Spleen (tissue), 11 donors: ENCODE results near the gene JCAD. TPM values are rescaled to one million over a fixed set of nuclear protein-coding genes. Genes with fewer than 3 reads are reported as not detected.

ENCODE experiments used
- DNase-seq: peaks from one replicate; pipeline ENCODE4 v3.0.0-alpha.2; 2020
- H3K27ac ChIP-seq, 8 donors: fragments of 200-600 bp; sonication (generic) in 7 of 8; 1 replicate in 4 of 8; 2 replicates in 4 of 8; pipeline versions ENCODE4 v1.5.0 to v1.8.0; 2016 to 2021; ENCODE audit warnings: inconsistent platforms in 4 of 8, mild to moderate bottlenecking in 4 of 8, moderate library complexity in 1 of 8
- H3K27me3 ChIP-seq, 7 donors: fragments of 200-600 bp; sonication (generic) in 6 of 7; replicated peaks in 1 of 7; 1 replicate in 4 of 7; 2 replicates in 3 of 7; pipeline versions ENCODE4 v1.5.0 to v1.8.0; 2016 to 2021; ENCODE audit warnings: inconsistent platforms in 3 of 7, mild to moderate bottlenecking in 1 of 7
- H3K36me3 ChIP-seq, 6 donors: fragments of 200-600 bp; sonication (generic) in 5 of 6; 1 replicate in 4 of 6; 2 replicates in 2 of 6; pipeline versions ENCODE4 v1.5.0 to v1.8.0; 2016 to 2021; ENCODE audit warnings: inconsistent platforms in 2 of 6
- H3K4me1 ChIP-seq, 6 donors: fragments of 200-600 bp; sonication (generic) in 5 of 6; 1 replicate in 3 of 6; 2 replicates in 3 of 6; pipeline versions ENCODE4 v1.5.0 to v1.8.0; 2016 to 2021; ENCODE audit warnings: inconsistent platforms in 3 of 6
- H3K4me3 ChIP-seq, 8 donors: fragments of 200-600 bp; sonication (generic) in 7 of 8; 1 replicate in 4 of 8; 2 replicates in 4 of 8; pipeline versions ENCODE4 v1.5.0 to v1.8.0; 2016 to 2021; ENCODE audit warnings: inconsistent platforms in 4 of 8, mild to moderate bottlenecking in 4 of 8, moderate library complexity in 2 of 8
- H3K9me3 ChIP-seq, 8 donors: fragments of 200-600 bp; sonication (generic) in 7 of 8; 1 replicate in 4 of 8; 2 replicates in 4 of 8; pipeline versions ENCODE4 v1.5.0 to v1.8.0; 2016 to 2021; ENCODE audit warnings: inconsistent platforms in 4 of 8
- POLR2A ChIP-seq, 3 donors: fragments of 450-650 bp; IDR thresholded peaks; one replicate each; pipeline ENCODE4 v1.5.1; 2017; ENCODE audit warnings: antibody characterized with exemption in 3 of 3, mild to moderate bottlenecking in 1 of 3
- POLR2AphosphoS5 ChIP-seq, 3 donors: sonication (generic); formaldehyde crosslinking; IDR thresholded peaks; one replicate each; pipeline ENCODE4 v1.5.1; 2017; ENCODE audit warnings: antibody characterized with exemption in 3 of 3
- WGBS, 5 donors: extraction: QIAGEN DNeasy Blood & Tissue Kit in 3 of 5; methylation state at CpG; one replicate each; pipeline versions ENCODE4 v1.1.5 to v1.1.7; 2013 to 2018; 5-methylcytosine and 5-hydroxymethylcytosine counted together
- intact Hi-C: fragments of 100-400 bp; cut with DNase I; formaldehyde crosslinking; loops from one replicate; pipeline ENCODE4 v1.15.0; 2023; ENCODE audit warnings: low total_unique reads
- polyA plus RNA-seq, 3 donors: library from polyadenylated mRNA; stranded (reverse); fragments of 200-250 nt; gene quantifications; one replicate each; pipeline ENCODE4 v1.2.1, GENCODE V29; 2013
- total RNA-seq, 7 donors: library from RNA; depleted of rRNA in 3 of 7; stranded (reverse); fragments of >200 nt in 3 of 7; fragmentation: NEBNext Ultra II Directional in 4 of 7; extraction: Animal tissue kit (Norgen Biotek cat#: 25700) in 4 of 7; gene quantifications; one replicate each; pipeline versions ENCODE4 v1.1.0 to v1.2.1, GENCODE V29; 2016 to 2021
- TF ChIP-seq, protein P1 (sequence below), 11 experiments: fragments of 200-600 bp in 7 of 11; fragments of 450-650 bp in 4 of 11; sonication (generic) in 4 of 11; IDR thresholded peaks in 8 of 11; conservative IDR thresholded peaks in 3 of 11; 1 replicate in 7 of 11; 2 replicates in 4 of 11; pipeline versions ENCODE4 v1.4.0 to v1.8.0; 2016 to 2021; ENCODE audit warnings: antibody characterized with exemption in 11 of 11, inconsistent platforms in 4 of 11, mild to moderate bottlenecking in 1 of 11
- donor health status: healthy with polysubstance abuse.
- donor health status: DM: no; HTN: no; CAD: no; lungs with moderate emphysema.
- donor health status: DM: no; HTN: no; CAD: no.
- donor health status: Bipolar disorder and iron deficiency.
- donor health status: healthy.
- donor health status: DM: no; HTN: no; CAD: no.
- donor health status: DM: yes; HTN: yes; CAD: no.

The JCAD gene
- total and polyA plus RNA-seq, 10 donors: 0.26 to 5.2 (median 1.8) TPM

DNA sequence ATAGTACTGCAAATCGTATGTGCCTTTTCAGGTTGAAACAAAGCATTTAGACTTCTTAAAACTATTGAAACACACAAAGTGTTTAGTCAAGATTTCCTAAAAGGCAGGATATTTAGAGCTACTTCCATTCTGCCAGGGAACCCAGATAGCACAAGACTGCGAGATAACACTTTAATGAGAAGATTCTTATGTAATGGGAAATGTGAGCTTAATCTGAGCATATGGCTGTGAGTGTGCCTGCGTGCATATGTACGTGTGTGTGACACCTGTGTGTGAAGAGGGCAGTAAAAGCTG is 14.3 kb upstream of the JCAD start:
- Histone ChIP-seq H3K4me3 (no peak overlapping the region), H3K27me3 (peaks cover 0 to 16% (median 0%) of the 10 kb centered on the region in 7 donors), H3K9me3 (no peaks in the 10 kb centered on the region), H3K36me3 (no peaks in the 10 kb centered on the region), H3K4me1 (no peaks in the 10 kb centered on the region), H3K27ac (no peak overlapping the region)
- WGBS, 5 donors: 77 to 85% (median 80%) methylated on average over 4 of the region's 4 CpGs
- intact Hi-C loops: no loop called here
- TF ChIP-seq POLR2A (IDR thresholded peaks at IDR 0.05) (no peak), POLR2AphosphoS5 (IDR thresholded peaks at IDR 0.05) (no peak)
- TF ChIP-seq, protein P1, sequence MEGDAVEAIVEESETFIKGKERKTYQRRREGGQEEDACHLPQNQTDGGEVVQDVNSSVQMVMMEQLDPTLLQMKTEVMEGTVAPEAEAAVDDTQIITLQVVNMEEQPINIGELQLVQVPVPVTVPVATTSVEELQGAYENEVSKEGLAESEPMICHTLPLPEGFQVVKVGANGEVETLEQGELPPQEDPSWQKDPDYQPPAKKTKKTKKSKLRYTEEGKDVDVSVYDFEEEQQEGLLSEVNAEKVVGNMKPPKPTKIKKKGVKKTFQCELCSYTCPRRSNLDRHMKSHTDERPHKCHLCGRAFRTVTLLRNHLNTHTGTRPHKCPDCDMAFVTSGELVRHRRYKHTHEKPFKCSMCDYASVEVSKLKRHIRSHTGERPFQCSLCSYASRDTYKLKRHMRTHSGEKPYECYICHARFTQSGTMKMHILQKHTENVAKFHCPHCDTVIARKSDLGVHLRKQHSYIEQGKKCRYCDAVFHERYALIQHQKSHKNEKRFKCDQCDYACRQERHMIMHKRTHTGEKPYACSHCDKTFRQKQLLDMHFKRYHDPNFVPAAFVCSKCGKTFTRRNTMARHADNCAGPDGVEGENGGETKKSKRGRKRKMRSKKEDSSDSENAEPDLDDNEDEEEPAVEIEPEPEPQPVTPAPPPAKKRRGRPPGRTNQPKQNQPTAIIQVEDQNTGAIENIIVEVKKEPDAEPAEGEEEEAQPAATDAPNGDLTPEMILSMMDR (IDR thresholded peaks at IDR 0.05 in 8 of 11, conservative IDR thresholded peaks at IDR 0.05 in 3 of 11): no peak
- no peak for DNase-seq

DNA sequence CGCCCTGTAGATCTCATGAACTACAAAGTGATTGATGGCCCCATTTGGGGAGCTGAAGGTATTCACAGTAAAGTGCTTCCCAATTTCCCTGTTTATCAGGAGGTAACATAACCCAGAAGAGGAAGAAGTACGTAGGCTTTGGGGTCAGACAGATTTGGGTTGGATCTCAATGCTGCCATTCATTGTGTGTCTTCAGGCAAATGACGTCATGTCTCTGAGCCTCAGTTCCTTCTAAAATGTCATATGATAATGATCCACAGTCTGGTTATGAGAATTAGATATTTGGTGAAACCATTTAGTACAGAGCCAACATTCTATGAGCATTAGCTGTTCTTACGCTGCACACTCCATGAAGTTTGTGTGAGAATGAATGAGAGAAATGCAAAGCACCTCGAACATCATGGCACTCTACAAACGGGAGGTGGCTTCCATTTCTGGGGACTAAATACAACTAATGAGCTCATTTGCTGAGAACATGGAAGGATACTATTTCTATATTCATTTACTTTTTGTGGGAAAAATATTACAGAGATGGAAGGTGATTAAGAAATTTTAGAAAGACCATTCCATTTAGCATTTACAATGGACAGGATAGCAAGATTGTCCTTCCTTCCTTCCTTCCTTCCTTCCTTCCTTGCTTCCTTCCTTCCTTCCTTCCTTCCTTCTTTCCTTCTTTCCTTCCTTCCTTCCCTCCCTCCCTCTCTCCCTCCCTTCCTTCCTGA is 13.8 kb upstream of the JCAD start:
- WGBS, 5 donors: 87 to 97% (median 90%) methylated on average over 6 of the region's 6 CpGs
- H3K9me3 ChIP-seq: no peaks in the 10 kb centered on the region
- TF ChIP-seq POLR2A (IDR thresholded peaks at IDR 0.05): no peak
- no peak for TF ChIP-seq POLR2AphosphoS5 (IDR thresholded peaks at IDR 0.05)
- TF ChIP-seq, protein P1 (IDR thresholded peaks at IDR 0.05 in 8 of 11, conservative IDR thresholded peaks at IDR 0.05 in 3 of 11): no peak
- peaks cover 0 to 12% (median 0%) of the 10 kb centered on the region in 7 donors for H3K27me3 ChIP-seq
- H3K27ac ChIP-seq: no peak overlapping the region
- H3K4me3 ChIP-seq: no peak overlapping the region
- H3K4me1 ChIP-seq: no peaks in the 10 kb centered on the region
- intact Hi-C loops: no loop called here
- DNase-seq: no peak
- H3K36me3 ChIP-seq: no peaks in the 10 kb centered on the region

DNA sequence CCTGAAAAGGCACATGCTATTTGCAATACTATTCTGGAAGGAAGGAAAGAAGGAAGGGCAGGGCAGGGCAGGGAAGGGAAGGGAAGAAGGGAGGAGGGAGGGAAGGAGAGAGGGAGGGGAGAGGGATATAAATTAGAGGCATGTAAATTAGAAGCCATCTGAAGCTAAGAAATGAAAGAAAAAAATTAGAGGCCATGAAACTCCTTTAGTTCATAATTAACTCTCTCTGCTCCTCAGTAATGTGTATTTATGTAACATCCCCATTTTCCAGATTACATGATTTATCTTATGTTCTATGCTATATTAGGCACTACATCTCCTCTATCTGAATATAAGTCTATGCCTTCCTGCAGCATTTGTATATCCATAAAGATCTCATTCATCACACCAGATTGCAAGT is 12.7 kb upstream of the JCAD start:
- no peaks in the 10 kb centered on the region for H3K4me1 ChIP-seq
- H3K4me3 ChIP-seq: no peak overlapping the region
- H3K27me3 ChIP-seq: peaks cover 0 to 5% (median 0%) of the 10 kb centered on the region in 7 donors
- no peak for DNase-seq
- intact Hi-C loops: no loop called here
- H3K9me3 ChIP-seq: no peaks in the 10 kb centered on the region
- no peak for TF ChIP-seq POLR2AphosphoS5 (IDR thresholded peaks at IDR 0.05)
- TF ChIP-seq, protein P1 (IDR thresholded peaks at IDR 0.05 in 8 of 11, conservative IDR thresholded peaks at IDR 0.05 in 3 of 11): no peak
- TF ChIP-seq POLR2A (IDR thresholded peaks at IDR 0.05): no peak
- no peaks in the 10 kb centered on the region for H3K36me3 ChIP-seq
- H3K27ac ChIP-seq: no peak overlapping the region

DNA sequence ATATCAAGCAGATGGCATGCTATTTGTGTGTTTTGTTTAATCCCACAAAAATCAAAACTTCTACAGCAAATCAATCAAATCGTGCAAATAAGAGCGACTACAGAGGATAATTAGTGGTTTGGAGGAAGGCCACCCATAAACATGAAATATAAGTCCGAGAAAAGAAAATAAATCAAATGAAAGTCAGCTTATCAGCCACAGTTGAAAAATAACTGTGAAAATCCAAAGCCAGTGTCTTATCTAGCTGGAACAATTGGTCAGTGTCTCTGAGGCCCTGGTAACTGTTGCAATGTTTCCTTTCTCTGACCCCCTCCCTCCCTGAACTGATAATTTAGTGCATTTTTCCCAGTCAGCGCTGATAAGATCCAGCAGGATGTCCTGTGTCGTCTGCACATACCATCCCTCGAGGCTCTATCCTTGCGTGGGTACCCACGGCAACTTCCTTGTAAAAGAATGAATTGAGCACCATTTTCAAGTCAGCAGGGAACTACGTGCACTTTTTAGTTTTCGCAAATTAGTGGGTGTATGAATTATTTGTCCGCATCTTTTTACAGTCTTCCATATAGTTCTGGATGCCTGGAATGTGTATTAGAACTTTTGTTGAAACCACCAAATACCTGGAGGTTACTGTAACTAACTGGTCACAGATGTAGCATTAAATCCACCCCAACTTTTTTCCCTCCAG is 10.8 kb upstream of the JCAD start:
- 54 to 66% (median 56%) methylated on average over 11 of the region's 11 CpGs for WGBS, 5 donors
- H3K9me3 ChIP-seq: no peaks in the 10 kb centered on the region
- no peak overlapping the region for H3K27ac ChIP-seq
- H3K27me3 ChIP-seq: peaks cover 0 to 19% (median 0%) of the 10 kb centered on the region in 7 donors
- H3K4me3 ChIP-seq: no peak overlapping the region
- TF ChIP-seq, protein P1 (IDR thresholded peaks at IDR 0.05 in 8 of 11, conservative IDR thresholded peaks at IDR 0.05 in 3 of 11): no peak
- TF ChIP-seq POLR2A (IDR thresholded peaks at IDR 0.05) (no peak), POLR2AphosphoS5 (IDR thresholded peaks at IDR 0.05) (no peak)
- no peaks in the 10 kb centered on the region for H3K4me1 ChIP-seq
- no peaks in the 10 kb centered on the region for H3K36me3 ChIP-seq
- DNase-seq: no peak
- intact Hi-C loops: no loop called here
